HG03097 (cell line): ENCODE data around the gene RTN4RL1.
"Not testable (repeated sequence)": the region's sequence is repeated elsewhere in the genome, so short reads cannot be mapped to it uniquely, and the experiment has no call there.

Experiments used
- ATAC-seq: cut with Tn5 transposase; IDR thresholded peaks from one replicate; pipeline ENCODE4 v1.9.1; 2021; ENCODE audit not compliant: unreplicated experiment, low FRiP score

RTN4RL1 gene

DNA sequence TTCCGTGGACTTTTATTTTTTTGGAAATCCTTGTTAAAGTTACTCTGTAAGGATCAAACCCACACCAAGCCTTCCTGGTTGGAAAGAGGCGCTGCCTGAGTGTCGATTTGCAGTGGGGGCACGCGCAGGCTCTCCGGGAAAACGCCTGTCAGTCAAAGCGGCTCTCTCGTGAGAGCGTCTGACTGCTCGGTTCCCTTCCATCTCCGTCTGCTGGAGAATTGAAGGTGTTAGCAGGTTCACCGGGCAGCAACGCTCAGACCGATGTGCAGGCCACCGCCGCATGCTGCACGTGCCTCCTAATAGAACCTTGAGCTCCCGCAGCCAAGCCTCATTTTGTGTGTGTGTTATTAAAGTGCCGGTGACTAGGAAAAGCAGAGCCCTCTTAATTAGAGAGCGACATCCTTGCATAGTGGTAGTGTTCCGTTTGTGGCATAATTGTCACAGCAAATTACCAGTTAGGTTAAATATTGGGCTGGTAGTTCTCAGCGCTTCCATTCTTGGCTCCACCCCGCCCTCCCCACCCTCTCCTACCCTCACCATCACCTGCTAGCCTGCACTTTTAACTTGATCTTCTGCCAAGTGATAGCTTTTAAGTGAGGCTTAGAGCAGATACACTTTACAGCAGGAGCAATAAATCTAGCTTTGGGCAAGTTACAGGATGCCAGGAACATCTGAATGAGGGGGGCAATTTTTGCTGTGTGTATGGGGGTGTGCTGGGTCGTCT lies 119.8 kb downstream of the RTN4RL1 start:
- no peak for ATAC-seq

DNA sequence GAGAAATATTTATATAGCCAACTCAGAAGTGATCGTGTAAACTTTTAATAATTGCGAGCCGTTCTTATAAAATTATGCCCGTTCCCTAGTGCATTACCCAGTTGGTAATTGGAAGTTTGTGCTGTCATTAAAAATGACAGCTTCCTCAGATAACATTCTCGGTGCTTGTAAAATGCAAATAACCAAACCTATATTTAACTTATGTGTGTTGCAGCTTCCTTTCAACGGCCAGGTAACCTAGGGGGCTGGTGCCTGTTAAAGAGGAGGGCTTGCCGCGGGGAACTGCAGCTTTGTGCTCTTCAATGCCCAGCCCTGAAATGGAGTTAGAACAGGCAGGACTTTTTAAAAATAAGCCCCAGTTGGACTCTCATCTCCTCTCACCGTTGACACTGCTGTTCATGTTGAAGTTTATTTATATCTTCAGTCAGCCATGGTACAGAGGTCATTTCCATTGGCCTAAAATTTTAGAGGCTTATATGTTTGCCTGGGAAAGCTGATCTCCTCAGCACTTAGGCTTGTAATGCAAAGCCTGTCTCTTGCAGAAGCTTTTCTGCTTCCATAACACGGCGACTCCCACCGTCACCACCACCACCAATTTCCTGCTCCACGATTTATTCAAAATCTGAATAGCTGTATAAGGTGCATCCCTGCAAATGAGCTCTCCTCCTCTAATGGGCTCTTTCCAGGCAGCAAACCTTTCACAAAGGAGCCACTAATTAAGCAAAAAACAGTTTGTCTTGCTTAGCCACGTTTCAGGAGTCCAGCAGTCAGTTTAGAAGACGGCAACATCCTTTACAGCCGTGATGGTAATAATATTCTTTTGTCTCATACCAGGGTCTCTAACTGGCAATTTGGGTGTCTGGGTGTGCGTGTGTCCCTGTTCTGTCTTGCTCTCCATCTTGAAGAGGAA lies 120.6 kb downstream of the RTN4RL1 start:
- ATAC-seq: no peak

DNA sequence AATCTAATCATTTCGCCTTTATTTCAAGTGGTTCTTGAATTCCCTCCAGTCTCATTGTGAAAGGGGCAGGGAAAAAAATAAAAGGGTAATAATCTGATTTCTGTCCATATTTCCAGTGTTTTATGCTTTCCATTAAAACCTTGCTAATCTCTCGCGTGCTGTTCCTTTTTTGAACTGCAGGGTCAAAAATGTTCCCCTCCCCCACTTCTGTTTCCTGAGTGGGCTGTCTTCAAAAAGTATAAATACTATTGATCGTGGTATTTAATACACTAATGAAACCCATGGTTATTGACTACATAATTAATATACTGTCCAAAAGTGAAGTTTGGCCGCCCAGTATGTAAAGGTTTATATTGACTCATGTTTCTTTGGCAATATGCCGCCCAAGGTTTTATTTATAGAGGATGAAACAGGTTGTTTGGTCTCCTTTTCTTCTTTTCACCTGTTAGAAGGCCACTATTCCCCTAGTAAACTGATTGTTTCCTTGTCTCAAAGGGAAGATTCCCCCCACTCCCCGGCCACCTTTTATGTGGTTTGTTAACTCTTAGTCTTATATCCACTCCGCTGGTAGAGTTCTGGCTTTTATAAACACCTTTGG lies 125.6 kb downstream of the RTN4RL1 start:
- ATAC-seq: no peak

DNA sequence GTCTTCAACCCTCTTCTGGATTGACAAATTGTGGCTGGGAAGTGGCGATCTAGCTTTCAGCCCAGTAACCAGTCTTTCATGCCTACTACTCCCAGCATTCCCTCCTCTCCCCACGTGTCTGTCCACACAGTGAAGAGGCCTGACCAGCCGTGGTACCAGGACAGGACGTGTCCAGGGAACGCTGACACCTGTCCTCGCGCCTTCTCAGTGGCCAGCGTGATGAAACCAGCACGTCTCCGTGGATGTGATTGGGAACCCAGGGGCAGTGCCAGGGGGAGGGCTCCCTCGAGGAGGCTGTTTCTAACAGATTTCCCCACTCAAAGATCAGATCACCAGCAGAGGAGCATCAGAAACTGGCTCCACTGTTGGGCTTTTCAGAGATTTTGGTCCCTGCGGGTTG lies 126.3 kb downstream of the RTN4RL1 start:
- ATAC-seq: no peak

DNA sequence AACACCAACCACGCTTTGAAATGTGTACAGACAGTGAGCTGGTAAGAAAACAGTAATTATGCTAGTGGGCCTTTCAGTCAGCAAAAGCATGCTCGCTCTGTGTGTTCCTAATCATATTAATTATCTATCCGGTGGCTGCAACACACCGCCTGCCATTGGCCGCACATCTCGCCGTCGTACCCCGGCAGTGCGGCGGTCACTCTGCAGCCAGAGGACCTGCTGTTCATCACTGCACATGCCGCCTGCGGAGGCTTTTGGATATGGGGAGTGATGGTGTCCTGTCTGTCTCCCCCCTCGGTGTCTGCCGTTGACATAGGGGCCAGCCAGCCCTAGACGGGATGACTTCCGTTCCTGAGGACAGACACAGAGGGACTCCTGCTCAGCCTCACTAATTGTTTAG lies 126.8 kb downstream of the RTN4RL1 start:
- ATAC-seq: no peak

DNA sequence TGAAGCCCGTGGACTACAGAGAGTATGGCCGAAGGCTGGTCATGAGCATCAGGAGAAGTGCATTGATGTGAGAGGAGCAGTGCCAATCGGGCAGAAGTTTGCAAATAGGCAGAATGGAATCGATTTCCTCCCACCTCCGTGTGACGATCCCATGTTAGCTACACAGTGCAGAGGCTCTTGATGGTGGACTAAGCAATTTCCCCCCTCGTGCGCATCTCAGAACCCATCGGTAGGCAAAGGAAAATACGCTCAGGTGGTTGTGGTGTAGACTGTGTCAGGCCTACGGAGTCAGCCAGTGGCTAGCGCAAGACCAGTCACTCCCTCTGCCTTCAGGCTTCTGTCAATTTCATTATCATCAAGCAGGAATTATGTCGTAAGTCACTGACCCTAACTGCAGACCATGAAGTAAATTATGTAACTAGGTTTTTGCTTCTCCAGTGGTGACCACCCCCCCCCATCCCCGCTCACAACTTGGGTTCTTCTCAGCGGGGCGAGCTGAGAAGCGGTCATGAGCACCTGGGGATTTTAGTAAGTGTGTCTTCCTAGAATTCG lies 128.0 kb downstream of the RTN4RL1 start:
- no peak for ATAC-seq

DNA sequence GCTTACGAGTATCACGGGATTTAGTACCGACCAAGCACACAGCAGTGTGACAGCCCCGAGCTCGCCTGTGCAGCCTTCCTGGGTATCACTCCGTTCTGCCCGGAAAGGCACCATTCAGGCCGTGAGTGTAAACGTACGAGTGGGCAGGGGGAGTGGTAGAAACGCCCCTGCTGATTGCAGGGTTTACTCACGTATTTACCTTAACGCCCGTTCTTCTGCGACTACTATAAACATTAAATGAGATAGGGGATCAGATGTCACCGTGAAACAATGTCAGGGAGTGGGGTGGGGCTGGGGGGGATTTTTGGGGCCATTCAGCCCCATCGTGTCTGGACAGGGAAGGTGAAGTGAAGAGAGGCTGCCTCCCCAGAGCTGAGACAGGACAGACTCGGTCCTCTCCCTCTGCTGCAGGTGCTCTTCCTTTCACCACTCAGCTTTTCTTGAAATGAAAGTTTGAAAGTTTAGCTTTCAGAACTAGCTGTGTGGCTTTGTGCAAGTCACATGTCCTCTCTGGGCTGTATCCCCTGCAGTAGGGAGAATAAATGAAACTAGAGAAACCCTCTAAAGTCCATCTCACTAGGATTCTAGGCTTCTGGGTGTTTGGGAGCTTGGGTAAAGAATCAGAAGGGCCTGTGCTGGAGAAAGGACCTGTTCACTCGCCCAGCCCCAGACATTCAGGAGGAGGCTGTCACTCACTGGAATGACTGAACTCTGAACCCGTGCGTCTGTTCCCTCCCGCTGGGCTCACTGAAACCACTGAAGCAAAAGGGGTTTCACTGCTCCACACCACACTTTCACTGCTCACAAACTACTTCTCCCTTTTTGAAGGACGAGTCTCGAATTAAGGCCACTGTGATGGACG lies 128.7 kb downstream of the RTN4RL1 start:
- no peak for ATAC-seq

DNA sequence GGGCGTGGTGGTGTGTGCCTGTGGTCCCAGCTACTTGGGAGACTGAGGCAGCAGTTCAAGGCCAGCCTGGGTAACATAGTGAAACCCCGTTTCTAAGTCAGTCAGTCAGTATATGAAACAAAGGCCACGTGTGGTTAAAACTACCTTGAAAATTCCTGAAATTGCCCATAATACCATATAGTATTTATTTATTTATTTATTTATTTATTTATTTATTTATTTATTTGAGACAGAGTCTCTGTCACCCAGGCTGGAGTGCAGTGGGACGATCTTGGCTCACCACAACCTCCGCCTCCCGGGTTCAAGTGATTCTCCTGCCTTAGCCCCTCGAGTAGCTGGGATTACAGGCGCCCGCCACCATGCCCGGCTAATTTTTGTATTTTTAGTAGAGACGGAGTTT lies 129.7 kb downstream of the RTN4RL1 start:
- not testable (repeated sequence) for ATAC-seq

DNA sequence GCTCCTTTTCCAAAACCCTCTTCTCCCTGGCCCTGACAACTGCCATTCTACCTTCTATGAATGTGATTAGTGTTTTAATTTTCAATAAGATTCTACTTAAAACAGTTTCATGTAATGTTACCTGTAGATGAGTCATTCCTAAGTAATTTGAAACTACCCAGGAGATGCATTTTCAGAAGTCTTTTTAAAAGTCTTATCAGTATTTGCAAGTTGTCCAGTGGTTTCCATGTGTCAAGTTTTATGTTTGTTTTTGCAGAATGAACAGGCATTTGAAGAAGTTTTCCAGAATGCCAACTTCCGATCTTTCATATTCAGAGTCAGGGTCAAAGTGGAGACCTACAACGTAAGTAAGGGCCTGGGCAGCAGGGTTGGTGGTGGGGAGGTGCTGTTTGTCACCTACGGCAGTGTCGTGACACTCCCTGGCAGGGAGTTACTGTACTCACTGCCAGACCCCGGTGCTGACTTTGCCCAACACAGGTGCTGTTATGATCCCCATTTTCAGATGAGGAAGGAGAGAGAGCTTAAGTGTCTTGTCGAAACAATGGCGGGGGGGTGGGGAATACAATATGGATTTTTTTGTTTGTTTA lies 130.3 kb downstream of the RTN4RL1 start:
- ATAC-seq: no peak

DNA sequence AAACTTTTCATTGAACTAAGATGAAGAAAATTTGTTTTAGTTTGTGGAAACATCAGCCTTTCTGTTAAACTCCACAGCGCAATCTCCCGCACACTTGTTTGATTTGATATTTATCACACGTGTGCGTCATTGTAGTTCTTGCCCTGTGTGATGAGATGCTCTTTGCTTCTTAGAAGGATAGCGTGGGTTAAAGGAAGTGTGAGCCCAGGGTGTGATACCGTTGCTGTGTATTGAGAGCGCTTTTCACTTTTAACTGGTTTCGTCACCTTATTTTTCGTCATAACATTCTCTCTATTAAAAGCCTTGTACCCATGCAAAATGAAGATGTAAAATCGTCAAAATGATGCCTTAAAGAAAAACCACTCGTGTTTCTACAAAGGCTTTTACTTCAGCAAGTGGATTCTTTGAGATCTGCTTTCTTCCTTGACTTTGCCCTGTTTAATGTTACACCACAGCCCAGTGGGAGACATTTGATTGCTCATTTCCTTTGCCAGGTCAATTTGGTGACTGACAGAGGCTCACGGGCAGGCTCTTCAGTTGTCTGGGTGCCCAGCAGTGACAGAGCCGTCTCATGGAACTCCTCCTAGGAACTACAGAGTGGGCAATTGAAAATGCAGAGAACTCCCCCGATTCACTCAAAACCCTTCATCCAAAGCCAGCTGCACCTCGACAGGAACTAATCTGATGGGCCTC lies 134.2 kb downstream of the RTN4RL1 start:
- no peak for ATAC-seq

DNA sequence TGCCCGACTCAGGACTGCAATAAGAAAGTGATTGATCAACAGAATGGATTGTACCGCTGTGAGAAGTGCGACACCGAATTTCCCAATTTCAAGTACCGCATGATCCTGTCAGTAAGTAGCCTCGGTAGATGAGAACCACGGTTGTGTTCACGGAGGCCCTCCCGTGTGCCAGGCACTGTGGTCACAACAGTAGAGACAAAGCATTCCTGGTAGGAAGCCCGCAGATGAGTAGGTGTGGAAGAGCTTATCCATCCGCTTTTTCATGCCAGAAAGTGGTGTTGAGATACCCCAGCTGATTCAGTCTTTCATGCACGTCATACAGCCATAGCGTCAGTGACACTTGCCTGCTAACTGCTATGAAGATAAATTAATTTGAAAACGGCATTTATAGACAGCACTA lies 136.4 kb downstream of the RTN4RL1 start:
- no peak for ATAC-seq
